HCT116 (cell line): ENCODE results near the gene RAD23A. TPM values are rescaled to one million over a fixed set of nuclear protein-coding genes. Genes with fewer than 3 reads are reported as not detected.

ENCODE experiments used
- ATAC-seq: fragments of 200-7000 bp; cut with Tn5 transposase; 2 replicates; pipeline ENCODE4 v1.9.1; 2020; ENCODE audit warnings: mild to moderate bottlenecking, moderate library complexity
- BruUV-seq: library from RNA; stranded (reverse); fragments of 400-500 nt; replicated peaks from 2 replicates; lab custom pipeline; 2021; lab: Mats Ljungman, UMichigan
- CTCF ChIA-PET: fragments of 300-600 bp; sonication (Branson Sonifier 250); formaldehyde crosslinking; loops from one replicate; lab custom pipeline; 2021; ENCODE audit warnings: antibody characterized with exemption; lab: Charles Lee
- POLR2A ChIA-PET: fragments of 300-600, 350-600 bp; sonication (Branson Sonifier 250); formaldehyde crosslinking; loops from one replicate; lab custom pipeline; 2021; ENCODE audit warnings: antibody characterized with exemption; lab: Charles Lee
- RAD21 ChIA-PET, 2 experiments: fragments of 300-600 bp; sonication (Branson Sonifier 250); formaldehyde crosslinking; loops; one replicate each; lab custom pipeline; 2023; ENCODE audit warnings: low total read pairs in 2 of 2; ENCODE audit not compliant: uncharacterized antibody in 2 of 2, unreplicated experiment in 2 of 2, low non-redundant PET in 1 of 2; lab: Charles Lee
- DNase-seq: peaks from one replicate; pipeline ENCODE4 v3.0.0-alpha.2; 2010; ENCODE audit warnings: low read depth, low spot score
- H2AFZ ChIP-seq: fragments of 200-600 bp; shearing (Covaris generic), sonication (generic); 2 replicates; pipeline ENCODE4 v1.6.1; 2017; ENCODE audit warnings: low read depth, mixed run types, mixed read lengths, antibody characterized with exemption, low read length; ENCODE audit not compliant: poor library complexity, severe bottlenecking
- H3K27ac ChIP-seq: 2 replicates; pipeline ENCODE4 v1.5.1; 2012; ENCODE audit warnings: low read depth, low read length
- H3K27me3 ChIP-seq: fragments of 200-600 bp; sonication (generic); 2 replicates; pipeline ENCODE4 v1.6.1; 2016; ENCODE audit warnings: mixed run types, low read length, mixed read lengths; ENCODE audit not compliant: insufficient read depth
- H3K36me3 ChIP-seq, 2 experiments: fragments of 200-500 bp in 1 of 2; fragments of 200-600 bp in 1 of 2; sonication (Bioruptor generic) in 1 of 2; sonication (generic) in 1 of 2; 2 replicates each; pipeline versions ENCODE4 v1.5.1 to v1.6.1; 2014 to 2016; ENCODE audit warnings: low read length in 2 of 2, inconsistent platforms in 1 of 2, mixed read lengths in 1 of 2, mixed run types in 1 of 2; ENCODE audit not compliant: insufficient read depth in 2 of 2, control insufficient read depth in 1 of 2
- H3K4me1 ChIP-seq, 2 experiments: fragments of 200-600 bp in 1 of 2; sonication (generic) in 1 of 2; 2 replicates each; pipeline versions ENCODE4 v1.5.1 to v1.6.1; 2012 to 2017; ENCODE audit warnings: low read length in 2 of 2, inconsistent platforms in 1 of 2, mild to moderate bottlenecking in 1 of 2, mixed read lengths in 1 of 2, mixed run types in 1 of 2, moderate library complexity in 1 of 2; ENCODE audit not compliant: insufficient read depth in 2 of 2, control insufficient read depth in 1 of 2
- H3K4me2 ChIP-seq: fragments of 200-600 bp; sonication (generic); 2 replicates; pipeline ENCODE4 v1.6.1; 2017; ENCODE audit warnings: mixed run types, low read length, mixed read lengths
- H3K4me3 ChIP-seq, 2 experiments: fragments of 200-600 bp in 1 of 2; sonication (generic) in 1 of 2; replicated peaks in 1 of 2; 2 replicates each; pipeline ENCODE4 v1.5.1; 2011 to 2016; ENCODE audit warnings: low read length in 2 of 2, control low read depth in 1 of 2, low read depth in 1 of 2, mild to moderate bottlenecking in 1 of 2, mixed read lengths in 1 of 2, mixed run types in 1 of 2
- H3K79me2 ChIP-seq: fragments of 200-600 bp; sonication (generic); 2 replicates; pipeline ENCODE4 v1.6.1; 2017; ENCODE audit warnings: mild to moderate bottlenecking, mixed run types, low read length, moderate library complexity, mixed read lengths; ENCODE audit not compliant: insufficient read depth
- H3K9ac ChIP-seq: fragments of 200-600 bp; sonication (generic); 2 replicates; pipeline ENCODE4 v1.6.1; 2016; ENCODE audit warnings: low read length, mixed read lengths
- H3K9me2 ChIP-seq: fragments of 200-600 bp; sonication (generic), shearing (Covaris generic); 2 replicates; pipeline ENCODE4 v1.6.1; 2017; ENCODE audit warnings: mixed run types, mild to moderate bottlenecking, moderate library complexity; ENCODE audit not compliant: insufficient read depth
- H3K9me3 ChIP-seq, 2 experiments: fragments of 200-500 bp in 1 of 2; fragments of 200-600 bp in 1 of 2; sonication (Bioruptor generic) in 1 of 2; sonication (generic) in 1 of 2; 2 replicates each; pipeline ENCODE4 v1.6.1; 2014 to 2017; ENCODE audit warnings: low read length in 2 of 2, mixed read lengths in 2 of 2, inconsistent platforms in 1 of 2, low read depth in 1 of 2, mild to moderate bottlenecking in 1 of 2, mixed run types in 1 of 2, moderate library complexity in 1 of 2; ENCODE audit not compliant: control insufficient read depth in 1 of 2, insufficient read depth in 1 of 2
- H4K20me1 ChIP-seq: fragments of 200-600 bp; sonication (generic), shearing (Covaris generic); 2 replicates; pipeline ENCODE4 v1.6.1; 2017; ENCODE audit warnings: mixed run types, mild to moderate bottlenecking, moderate library complexity; ENCODE audit not compliant: insufficient read depth
- CTCF ChIP-seq, 3 experiments: fragments of 200-600 bp in 1 of 3; sonication (generic) in 1 of 3; IDR thresholded peaks in 2 of 3; conservative IDR thresholded peaks in 1 of 3; 2 replicates each; pipeline ENCODE4 v1.5.1; 2012 to 2017; ENCODE audit warnings: low read depth in 2 of 3, low read length in 2 of 3, antibody characterized with exemption in 1 of 3, borderline replicate concordance in 1 of 3, control low read depth in 1 of 3, mild to moderate bottlenecking in 1 of 3, mixed read lengths in 1 of 3, mixed run types in 1 of 3, moderate library complexity in 1 of 3; ENCODE audit not compliant: insufficient read depth in 1 of 3
- FOSL1 ChIP-seq: IDR thresholded peaks from 2 replicates; pipeline ENCODE4 v1.6.1; 2012; ENCODE audit warnings: low read depth
- JUND ChIP-seq: IDR thresholded peaks from 2 replicates; pipeline ENCODE4 v1.6.1; 2012
- POLR2A ChIP-seq: IDR thresholded peaks from 2 replicates; pipeline ENCODE4 v1.7.0; 2011; ENCODE audit warnings: borderline replicate concordance; ENCODE audit not compliant: insufficient read depth, insufficient read length; ENCODE audit errors: extremely low read depth
- RAD21 ChIP-seq: IDR thresholded peaks from 2 replicates; pipeline ENCODE4 v1.6.1; 2012; ENCODE audit warnings: low read depth, mild to moderate bottlenecking
- YY1 ChIP-seq: IDR thresholded peaks from 2 replicates; pipeline ENCODE4 v1.6.1; 2011; ENCODE audit warnings: low read length, low read depth, moderate library complexity, mild to moderate bottlenecking; ENCODE audit not compliant: insufficient replicate concordance; ENCODE audit errors: extremely low read depth
- intact Hi-C: fragments of 100-400 bp; cut with micrococcal nuclease; formaldehyde crosslinking; loops from 2 replicates; pipeline ENCODE4 v1.10.0; 2022
- microRNA-seq: library from miRNA; unstranded; fragments of <30 nt; microRNA quantifications from one replicate; pipeline ENCODE4, GENCODE V29; 2016; ENCODE audit warnings: borderline number of aligned reads
- total RNA-seq: library from RNA; stranded (reverse); gene quantifications from one replicate; pipeline ENCODE4 v1.2.1, GENCODE V29; 2021; ENCODE audit not compliant: unreplicated experiment

RAD23A gene
- total RNA-seq, 1 experiment from 2014 or later: 163 TPM

GRCh38 chr19:13003081-13003480 is 57.4 kb downstream of the RAD23A start:
- BruUV-seq: no TSS peak
- Histone ChIP-seq H3K4me3 (no peak overlapping the region), H3K9me2 (no peaks in the 10 kb centered on the region), H3K4me2 (no peak overlapping the region), H3K9me3 (no peaks in the 10 kb centered on the region), H4K20me1 (no peaks in the 10 kb centered on the region), H3K79me2 (peaks cover 2% of the 10 kb centered on the region; the same call in 1 of the 2 replicates), H2AFZ (no peak overlapping the region), H3K27me3 (no peaks in the 10 kb centered on the region), H3K27ac (no peak overlapping the region), H3K36me3 (peaks cover 0 to 5% of the 10 kb centered on the region in 2 experiments; a peak in 1 of 4 replicates), H3K9ac (no peak overlapping the region), H3K4me1 (no peaks in the 10 kb centered on the region)
- POLR2A ChIA-PET: no interaction called here
- RAD21 ChIA-PET: no interaction called here
- DNase-seq: no peak
- intact Hi-C loops: no loop called here
- no peak for ATAC-seq
- no peak for TF ChIP-seq CTCF (IDR thresholded peaks at IDR 0.05 in 2 of 3, conservative IDR thresholded peaks at IDR 0.05 in 1 of 3; ENCODE audit: borderline replicate concordance in 1 of 3, insufficient read depth in 1 of 3, low read depth in 2 of 3, low read length in 2 of 3)
- TF ChIP-seq YY1: no peak
- no peak for TF ChIP-seq POLR2A
- TF ChIP-seq RAD21: no peak
- TF ChIP-seq FOSL1: no peak
- no peak for TF ChIP-seq JUND
- CTCF ChIA-PET: no interaction called here

Small RNA genes lying within 50 kb of the gene (microRNA-seq; reads per million reads assigned to microRNA genes)
- gene MIR5695 (not detected), gene MIR6515 (1.2 reads per million)

Other genes with a start within 250 kb of the RAD23A start
- gene FBXW9, start 249.2 kb upstream of the RAD23A start, total RNA-seq: 14.0 TPM
- gene TNPO2, start 221.9 kb upstream of the RAD23A start, total RNA-seq: 81.8 TPM
- 155 TPM for gene TRIR, start 211.2 kb upstream of the RAD23A start, total RNA-seq
- gene GET3, start 208.4 kb upstream of the RAD23A start, total RNA-seq: 77.6 TPM
- 0.10 TPM for gene BEST2, start 194.1 kb upstream of the RAD23A start, total RNA-seq
- 96.3 TPM for gene HOOK2, start 170.3 kb upstream of the RAD23A start, total RNA-seq
- gene JUNB, start 154.4 kb upstream of the RAD23A start, total RNA-seq: 194 TPM
- gene PRDX2, start 144.1 kb upstream of the RAD23A start, total RNA-seq: 387 TPM
- gene THSD8, start 143.8 kb upstream of the RAD23A start, total RNA-seq: 33.3 TPM
- gene RNASEH2A, start 139.3 kb upstream of the RAD23A start, total RNA-seq: 54.5 TPM
- 25.1 TPM for gene RTBDN, start 111.3 kb upstream of the RAD23A start, total RNA-seq
- 28.9 TPM for gene MAST1, start 107.3 kb upstream of the RAD23A start, total RNA-seq
- gene DNASE2, start 64.4 kb upstream of the RAD23A start, total RNA-seq: 36.6 TPM
- gene KLF1, start 58.7 kb upstream of the RAD23A start, total RNA-seq: not detected
- 23.2 TPM for gene GCDH, start 54.7 kb upstream of the RAD23A start, total RNA-seq
- gene SYCE2, start 26.6 kb upstream of the RAD23A start, total RNA-seq: 0.25 TPM
- gene FARSA, start 12.2 kb upstream of the RAD23A start, total RNA-seq: 129 TPM
- gene CALR, start 7.3 kb upstream of the RAD23A start, total RNA-seq: 739 TPM
- 35.9 TPM for gene GADD45GIP1, start 11.4 kb downstream of the RAD23A start, total RNA-seq
- 0.25 TPM for gene DAND5, start 23.7 kb downstream of the RAD23A start, total RNA-seq
- 34.8 TPM for gene NFIX, start 49.6 kb downstream of the RAD23A start, total RNA-seq
- 2.6 TPM for gene LYL1, start 157.0 kb downstream of the RAD23A start, total RNA-seq
- 84.4 TPM for gene TRMT1, start 170.9 kb downstream of the RAD23A start, total RNA-seq
- gene NACC1, start 172.4 kb downstream of the RAD23A start, total RNA-seq: 181 TPM
- gene STX10, start 204.5 kb downstream of the RAD23A start, total RNA-seq: 149 TPM
- gene IER2, start 204.5 kb downstream of the RAD23A start, total RNA-seq: 247 TPM